ENCODE data around the gene FGFRL1.

- TF ChIP-seq EZH2 (IDR thresholded peaks at IDR 0.05; ENCODE audit: low read length) = peak; percentile 70
- TF ChIP-seq CTCF (optimal IDR thresholded peaks at IDR 0.05 in 1 of 3, IDR thresholded peaks at IDR 0.05 in 1 of 3, conservative IDR thresholded peaks at IDR 0.05 in 1 of 3; ENCODE audit: extremely low read depth in 1 of 3, insufficient read depth in 2 of 3, low read length in 3 of 3) = no peak
Measured at GRCh38 chr4:1008840-1009541, 2.4 kb upstream of the FGFRL1 start.

Data from keratinocyte (primary cell).